NCI-H2196 treated with DMSO at 0.1 percent for 48 hours (cell line): ENCODE measurements around the gene KIF4A.
"Not testable (repeated sequence)": the region's sequence is repeated elsewhere in the genome, so short reads cannot be mapped to it uniquely, and the experiment has no call there.

Experiments
- DNase-seq: peaks from one replicate; lab custom pipeline; 2025; ENCODE audit not compliant: unreplicated experiment; lab: John Stamatoyannopoulos, UW

The KIF4A gene

GRCh38 chrX:70280573-70280972 lies 9.3 kb upstream of the KIF4A start:
- no peak for DNase-seq

GRCh38 chrX:70281951-70282350 lies 8.0 kb upstream of the KIF4A start, which contains the start of gene RAB41:
Gene RAB41 (plus strand): TSS chrX:70282172. CDS start chrX:70282218, 46 bp downstream.
- DNase-seq: no peak

- DNase-seq: no peak
These were observed 624 bp upstream of the KIF4A start for GRCh38 chrX:70289168-70289792.

GRCh38 chrX:70292788-70293187 lies 2.9 kb downstream of the KIF4A start:
- DNase-seq: no peak

- DNase-seq: no peak
These were observed 3.7 kb downstream of the KIF4A start for GRCh38 chrX:70293621-70294020.

- DNase-seq: no peak
These were observed 11.8 kb downstream of the KIF4A start for GRCh38 chrX:70301716-70302115.

GRCh38 chrX:70313503-70313902 lies 23.6 kb downstream of the KIF4A start:
- DNase-seq: no peak

- DNase-seq: no peak
These were observed 32.9 kb downstream of the KIF4A start for GRCh38 chrX:70322784-70323183.

GRCh38 chrX:70323628-70324027 lies 33.7 kb downstream of the KIF4A start:
- not testable (repeated sequence) for DNase-seq

- DNase-seq: no peak
These were observed 34.4 kb downstream of the KIF4A start for GRCh38 chrX:70324326-70324725.

GRCh38 chrX:70331161-70331560 lies 41.3 kb downstream of the KIF4A start:
- no peak for DNase-seq

GRCh38 chrX:70332600-70332999 lies 42.7 kb downstream of the KIF4A start:
- DNase-seq: no peak

GRCh38 chrX:70336767-70337166 lies 46.9 kb downstream of the KIF4A start:
- no peak for DNase-seq

- DNase-seq: no peak
These were observed 48.4 kb downstream of the KIF4A start for GRCh38 chrX:70338290-70338689.

- DNase-seq: no peak
These were observed 53.5 kb downstream of the KIF4A start for GRCh38 chrX:70343435-70343834.

- no peak for DNase-seq
These were observed 56.6 kb downstream of the KIF4A start for GRCh38 chrX:70346418-70347070.

- not testable (repeated sequence) for DNase-seq
These were observed 58.9 kb downstream of the KIF4A start for GRCh38 chrX:70348825-70349224.

GRCh38 chrX:70349367-70350125 lies 59.6 kb downstream of the KIF4A start:
- not testable (repeated sequence) for DNase-seq

- no peak for DNase-seq
These were observed 62.6 kb downstream of the KIF4A start for GRCh38 chrX:70352496-70352895.

GRCh38 chrX:70353514-70353913 lies 63.6 kb downstream of the KIF4A start:
- no peak for DNase-seq

GRCh38 chrX:70354716-70355115 lies 64.8 kb downstream of the KIF4A start:
- no peak for DNase-seq

GRCh38 chrX:70359458-70359857 lies 69.6 kb downstream of the KIF4A start:
- DNase-seq: no peak
